UCSD-AML1 (cell line): ENCODE results near the gene PAGE2B.
"Not testable (repeated sequence)": the region's sequence is repeated elsewhere in the genome, so short reads cannot be mapped to it uniquely, and the experiment has no call there.

Experiments used
- DNase-seq: peaks from one replicate; lab custom pipeline; 2025; ENCODE audit not compliant: unreplicated experiment; lab: John Stamatoyannopoulos, UW

PAGE2B gene

GRCh38 chrX:55074851-55075467 is at the start of gene PAGE2B:
TSS of gene PAGE2B (plus strand) at chrX:55075030. CDS start at chrX:55076042, 1,012 bp downstream.
- DNase-seq: no peak

- no peak for DNase-seq
Measured at GRCh38 chrX:55026143-55026542, 48.7 kb upstream of the PAGE2B start.

GRCh38 chrX:55026840-55027239 is 48.0 kb upstream of the PAGE2B start:
- DNase-seq: no peak

DNA sequence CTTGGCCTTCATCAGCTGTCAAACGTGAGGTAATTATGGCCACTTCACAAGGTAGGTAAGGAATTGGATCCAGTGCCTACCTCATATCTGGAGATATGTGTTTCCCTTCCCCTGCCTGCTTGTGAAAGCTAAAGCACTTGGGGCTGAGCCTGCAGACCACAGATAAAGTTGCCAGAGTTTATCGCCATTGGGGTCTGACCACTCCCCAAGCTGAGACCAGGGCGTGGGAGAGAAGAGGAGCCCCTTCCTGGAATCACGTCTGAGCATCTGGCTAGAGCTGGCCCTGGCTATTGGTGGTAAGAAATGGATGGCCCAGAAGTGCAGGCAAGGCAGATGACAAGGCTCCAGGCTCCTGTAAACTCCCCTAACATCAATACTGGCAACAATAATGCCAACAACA is 46.8 kb upstream of the PAGE2B start:
- DNase-seq: no peak

DNA sequence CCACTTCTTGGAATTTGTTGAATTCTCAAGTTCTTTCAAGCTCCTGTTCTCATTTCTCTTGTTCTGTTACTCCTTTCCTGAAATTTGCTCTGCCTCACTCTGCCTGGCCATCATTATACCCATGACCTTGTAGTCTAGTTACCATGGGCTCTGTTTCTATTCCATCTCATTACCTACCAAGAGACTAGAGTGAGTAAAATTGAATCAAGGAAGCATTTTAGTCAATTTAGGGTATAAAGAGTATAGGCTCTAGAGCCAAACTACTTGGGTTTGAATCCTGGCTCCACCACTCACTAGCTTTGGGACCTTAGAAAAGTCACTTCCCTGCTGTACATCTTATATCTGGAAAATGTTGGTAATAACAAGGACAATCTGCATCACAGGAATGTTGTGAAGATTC is 46.2 kb upstream of the PAGE2B start:
- DNase-seq: no peak

- DNase-seq: no peak
Measured at GRCh38 chrX:55029291-55029690, 45.5 kb upstream of the PAGE2B start.

DNA sequence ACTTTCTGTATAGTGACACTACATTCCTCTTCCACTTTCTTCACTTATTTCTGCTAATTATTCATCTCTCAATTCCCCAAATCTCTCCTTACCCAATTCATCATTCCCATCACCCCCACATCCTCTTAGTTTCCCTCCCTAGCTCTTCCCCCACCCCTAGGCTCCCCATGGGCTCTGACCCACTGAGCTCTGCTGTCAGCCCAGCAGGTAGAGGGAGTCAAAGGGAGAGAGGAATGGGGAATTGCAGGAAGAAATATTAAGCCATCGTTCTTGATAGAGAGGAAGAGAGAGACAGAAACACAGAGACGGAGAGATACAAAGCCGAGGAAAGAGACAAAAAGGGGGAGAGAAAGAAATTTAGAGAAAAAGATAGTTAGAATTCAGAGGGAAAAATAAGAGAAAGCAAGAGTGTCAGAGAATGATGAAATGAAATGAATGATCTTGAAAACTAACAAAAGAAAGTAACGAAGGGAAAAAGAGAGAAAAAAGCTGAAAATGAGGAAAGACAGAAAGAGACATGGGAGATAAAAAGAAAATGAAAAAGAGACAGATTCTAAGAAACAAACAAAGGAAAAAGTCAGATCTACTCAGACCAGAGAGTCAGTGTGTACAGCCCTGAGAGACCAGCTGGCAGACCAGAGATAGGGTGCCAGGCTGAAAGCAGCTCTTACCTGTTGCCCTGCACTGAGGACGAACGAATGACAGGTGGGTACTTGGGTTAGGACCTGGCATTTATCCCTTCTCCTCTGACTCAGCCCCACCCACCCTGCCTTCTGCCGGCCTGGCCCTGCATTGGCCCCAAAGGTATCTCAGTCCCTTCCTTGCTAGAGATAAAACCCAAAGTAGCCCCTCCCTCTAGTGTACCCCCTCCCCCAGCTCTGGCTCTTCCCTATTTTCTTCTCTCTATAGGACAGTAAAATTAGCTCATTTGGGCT is 44.3 kb upstream of the PAGE2B start, which contains the start of gene ALAS2:
Gene ALAS2 (minus strand): TSS at position 707 of the 935 bp plus-strand sequence. CDS start 4,977 bp downstream, outside the sequence.
- no peak for DNase-seq

GRCh38 chrX:55033429-55033828 is 41.4 kb upstream of the PAGE2B start:
- no peak for DNase-seq

- DNase-seq: no peak
Measured at GRCh38 chrX:55039471-55039870, 35.4 kb upstream of the PAGE2B start.

GRCh38 chrX:55041514-55041913 is 33.3 kb upstream of the PAGE2B start:
- DNase-seq: no peak

- DNase-seq: not testable (repeated sequence)
Measured at GRCh38 chrX:55050599-55050998, 24.2 kb upstream of the PAGE2B start.

DNA sequence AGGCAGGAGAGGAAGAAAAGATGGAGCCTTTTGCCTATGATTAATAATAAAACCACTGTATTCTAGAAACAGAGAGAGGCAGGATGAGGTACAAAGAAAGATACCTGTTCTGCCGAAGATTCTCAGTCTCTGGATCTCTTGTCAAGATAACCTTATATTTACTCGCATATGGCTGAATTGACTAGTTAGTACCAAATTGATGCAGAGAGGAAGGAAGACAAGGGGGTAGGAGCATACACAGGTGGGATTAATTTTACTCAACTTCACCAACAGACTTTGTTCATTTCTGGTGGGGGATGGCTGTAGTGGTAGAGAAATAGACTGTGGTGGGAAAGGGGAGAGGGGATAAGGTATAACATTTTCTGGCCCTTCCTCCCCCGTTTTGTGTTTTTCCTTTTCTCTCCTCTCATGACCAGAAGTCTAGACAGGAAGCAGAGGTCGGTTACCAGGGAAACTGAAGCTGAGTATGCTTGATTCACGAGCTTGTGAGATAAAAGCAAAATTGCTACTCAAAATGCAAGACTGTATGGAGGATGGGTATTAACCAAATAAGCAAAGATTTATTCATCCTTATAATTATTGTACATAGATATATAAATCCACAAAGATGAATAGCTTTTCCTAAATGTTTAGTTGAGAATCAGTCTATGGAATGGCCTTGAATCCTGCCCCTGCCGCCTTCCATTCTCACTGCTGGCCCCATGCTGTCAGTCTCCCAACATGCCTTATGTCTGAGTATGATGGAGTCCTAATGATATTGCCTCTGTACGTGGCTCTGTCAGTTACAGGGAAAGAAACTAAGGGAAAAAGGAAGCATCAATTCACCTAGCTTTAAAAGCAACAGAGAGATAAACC is 17.8 kb upstream of the PAGE2B start:
- no peak for DNase-seq

DNA sequence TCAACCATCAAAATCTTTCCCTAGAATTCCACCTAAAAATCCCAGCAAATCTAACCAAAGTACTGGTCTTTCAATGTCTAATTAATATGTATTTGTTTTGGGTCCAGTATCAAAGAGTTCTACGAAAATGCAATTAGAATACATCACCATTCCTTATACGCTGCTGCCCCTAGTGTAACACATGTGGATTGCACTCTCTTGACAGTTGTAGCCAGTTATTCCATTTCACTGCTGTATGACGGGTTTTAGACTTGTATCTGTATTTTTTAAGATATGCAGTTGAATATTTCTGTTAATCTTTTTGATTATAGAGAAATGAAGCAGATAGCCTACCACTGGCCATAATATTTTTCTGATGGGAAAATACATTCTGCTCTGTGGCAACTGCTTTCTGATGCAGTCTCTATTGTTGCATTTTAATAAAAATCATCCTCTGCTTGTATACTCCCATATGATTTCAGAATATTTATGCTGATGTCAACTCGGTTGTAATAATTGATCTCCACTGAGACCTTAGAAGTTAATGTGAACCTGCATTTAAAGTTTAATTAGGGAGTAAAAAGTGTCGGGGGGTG is 17.1 kb upstream of the PAGE2B start:
- DNase-seq: no peak

GRCh38 chrX:55067180-55067579 is 7.7 kb upstream of the PAGE2B start:
- not testable (repeated sequence) for DNase-seq

DNA sequence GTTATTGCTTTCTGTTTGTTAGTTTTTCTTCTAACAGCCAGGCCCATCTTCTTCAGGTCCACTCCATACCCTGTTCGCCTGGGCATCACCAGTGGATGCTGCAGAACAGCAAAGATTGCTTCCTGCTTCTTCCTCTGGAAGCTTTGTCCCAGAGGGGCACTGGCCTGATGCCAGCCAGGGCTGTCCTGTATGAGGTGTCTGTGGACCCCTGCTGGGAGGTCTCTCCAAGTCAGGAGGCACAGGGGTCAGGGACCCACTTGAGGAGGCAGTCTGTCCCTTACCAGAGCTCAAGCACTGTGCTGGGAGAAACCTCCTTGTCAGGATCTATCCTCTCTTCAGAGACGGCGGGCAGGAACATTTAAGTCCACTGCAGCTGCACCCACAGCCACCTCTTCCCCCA is 2.5 kb upstream of the PAGE2B start:
- DNase-seq: no peak

- no peak for DNase-seq
Measured at GRCh38 chrX:55088795-55089489, 14.1 kb downstream of the PAGE2B start, which contains the start of gene PAGE2. TSS of gene PAGE2 (plus strand) at chrX:55089018. CDS start at chrX:55090021, 1,003 bp downstream.

DNA sequence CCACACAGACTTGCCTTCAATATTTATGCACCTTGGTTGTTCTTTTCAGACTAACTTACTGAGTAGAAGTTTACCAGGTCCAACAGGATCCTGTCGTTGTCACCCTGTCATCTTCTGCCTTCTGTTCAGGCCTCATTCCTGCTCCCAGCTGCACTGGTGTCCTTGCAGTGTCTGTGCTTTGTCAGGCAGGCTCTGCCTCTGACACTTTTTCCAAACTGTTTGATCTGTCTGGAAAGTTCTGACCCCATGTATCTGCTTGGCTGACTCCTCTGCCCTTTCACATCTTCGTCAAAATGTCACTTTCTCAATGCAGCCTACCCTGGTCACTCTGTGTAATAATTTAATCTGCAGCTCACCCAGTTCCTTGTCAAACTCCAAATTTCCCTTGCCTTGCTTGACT is 23.9 kb downstream of the PAGE2B start:
- no peak for DNase-seq

DNA sequence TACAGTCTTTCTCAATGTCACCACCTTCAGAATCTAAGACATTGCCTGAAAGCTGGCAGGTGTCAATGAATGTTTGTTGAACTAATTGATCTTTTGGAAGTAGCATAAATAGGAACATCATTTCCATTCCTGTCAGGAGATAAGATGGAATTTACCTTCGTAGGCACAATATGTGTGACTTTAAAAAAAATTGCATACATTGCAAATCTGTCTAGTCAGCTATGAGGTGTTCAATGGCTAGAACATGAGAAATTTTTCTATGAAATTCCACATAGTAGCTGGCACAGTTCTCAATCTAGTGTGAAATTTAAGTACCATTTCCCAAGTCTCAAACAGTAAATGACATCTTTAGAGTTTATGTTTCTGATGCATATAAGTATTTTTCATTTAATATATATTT is 24.3 kb downstream of the PAGE2B start:
- no peak for DNase-seq

DNA sequence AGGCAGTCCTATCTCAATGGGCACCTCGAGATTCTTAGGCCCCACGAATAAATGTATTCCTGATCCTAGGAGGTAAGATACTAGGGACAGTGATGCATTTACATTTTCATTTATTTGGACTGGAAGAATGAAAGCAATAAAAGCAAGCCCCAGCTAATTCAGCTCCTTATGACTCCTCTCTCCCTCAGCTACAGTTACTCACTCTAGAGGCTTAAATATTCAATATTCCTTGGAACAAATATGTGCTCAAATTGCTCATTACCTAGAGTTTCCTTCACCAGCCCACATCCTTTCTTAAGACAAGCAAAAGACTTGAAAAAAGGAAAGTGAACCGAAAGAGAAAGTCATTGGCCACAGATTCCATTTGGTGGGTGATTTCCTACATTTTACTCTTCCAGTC is 27.9 kb downstream of the PAGE2B start:
- no peak for DNase-seq

DNA sequence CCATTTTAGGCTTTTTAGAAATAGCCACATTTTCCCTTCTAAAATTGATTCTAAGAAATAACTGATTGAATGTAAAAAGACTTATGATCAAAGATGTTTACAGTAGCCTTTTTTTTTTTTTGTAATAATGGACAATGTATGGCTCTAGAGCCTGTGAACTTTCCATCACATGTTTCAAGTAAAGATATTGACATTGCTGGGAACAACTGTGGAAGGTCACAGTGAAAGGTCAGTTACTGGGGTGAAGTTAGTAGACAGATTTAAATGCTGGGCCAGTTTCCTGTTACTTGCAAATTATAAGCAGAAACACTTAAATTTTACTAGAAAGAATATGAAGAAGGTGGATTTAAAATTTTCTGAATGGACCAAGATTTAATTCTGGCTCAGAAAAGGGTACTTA is 32.4 kb downstream of the PAGE2B start:
- no peak for DNase-seq
